ENCODE measurements around the gene OXT.
"Not testable (repeated sequence)": the region's sequence is repeated elsewhere in the genome, so short reads cannot be mapped to it uniquely, and the experiment has no call there.

The OXT gene

GRCh38 chr20:3047486-3048419 is 23.7 kb upstream of the OXT start:
- DNase-seq = no peak

- DNase-seq = no peak
Observed at GRCh38 chr20:3051385-3052019, 19.9 kb upstream of the OXT start.

- no peak for DNase-seq
Observed at GRCh38 chr20:3059489-3059888, 11.9 kb upstream of the OXT start.

GRCh38 chr20:3064119-3064518 is 7.3 kb upstream of the OXT start:
- DNase-seq = not testable (repeated sequence)

GRCh38 chr20:3067139-3068014 is 4.0 kb upstream of the OXT start:
- DNase-seq = peak in 4 of 56 donors; percentile 17 to 20 (median 18)

- peak in 2 of 56 donors; percentile 16 to 50 for DNase-seq
Observed at GRCh38 chr20:3068075-3068474, 3.3 kb upstream of the OXT start.

GRCh38 chr20:3068986-3069900 is 2.2 kb upstream of the OXT start:
- peak in 1 of 56 donors; percentile 3 for DNase-seq

- DNase-seq = no peak
Observed at GRCh38 chr20:3070725-3071124, 695 bp upstream of the OXT start.

GRCh38 chr20:3071266-3071609 is 182 bp upstream of the OXT start:
- no peak for DNase-seq

GRCh38 chr20:3072530-3073250 is 1.3 kb downstream of the OXT start:
- no peak for DNase-seq

- not testable (repeated sequence) for DNase-seq
Observed at GRCh38 chr20:3073251-3073643, 1.8 kb downstream of the OXT start.

- DNase-seq = no peak
Observed at GRCh38 chr20:3074812-3075211, 3.4 kb downstream of the OXT start.

- not testable (repeated sequence) for DNase-seq
Observed at GRCh38 chr20:3075315-3075714, 3.9 kb downstream of the OXT start.

- DNase-seq = no peak
Observed at GRCh38 chr20:3077618-3078134, 6.3 kb downstream of the OXT start.

GRCh38 chr20:3080939-3081388 is 9.5 kb downstream of the OXT start:
- DNase-seq = peak in 25 of 56 donors; percentile 9 to 73 (median 34)

- DNase-seq = no peak
Observed at GRCh38 chr20:3081641-3082040, 10.2 kb downstream of the OXT start.

GRCh38 chr20:3082306-3082951 is 11.0 kb downstream of the OXT start:
- no peak for DNase-seq

- no peak for DNase-seq
Observed at GRCh38 chr20:3082955-3083952, 11.8 kb downstream of the OXT start.
